NCI-H1436 (cell line): ENCODE measurements around the gene PCDHGA12.
A peak's percentile ranks its signal among the peaks of the same experiment; 100 is the strongest.

Source experiments
- DNase-seq: peaks from one replicate; lab custom pipeline; 2025; lab: John Stamatoyannopoulos, UW

PCDHGA12 gene

GRCh38 chr5:141439411-141440141 lies 9.3 kb downstream of the PCDHGA12 start:
- DNase-seq: no peak

- no peak for DNase-seq
Measured at GRCh38 chr5:141440341-141440740, 10.0 kb downstream of the PCDHGA12 start.

- DNase-seq: no peak
Measured at GRCh38 chr5:141441571-141442170, 11.4 kb downstream of the PCDHGA12 start.

- DNase-seq: no peak
Measured at GRCh38 chr5:141465351-141465750, 35.0 kb downstream of the PCDHGA12 start.

GRCh38 chr5:141475625-141476131 lies 45.4 kb downstream of the PCDHGA12 start, which contains the start of gene PCDHGC3:
Gene PCDHGC3 (plus strand): TSS chr5:141475966. CDS start chr5:141476117, 151 bp downstream.
- peak; percentile 76 for DNase-seq

GRCh38 chr5:141476132-141476911 lies 46.0 kb downstream of the PCDHGA12 start:
- DNase-seq: no peak

- no peak for DNase-seq
Measured at GRCh38 chr5:141477044-141477575, 46.8 kb downstream of the PCDHGA12 start.

GRCh38 chr5:141477815-141478214 lies 47.5 kb downstream of the PCDHGA12 start:
- DNase-seq: no peak

- DNase-seq: no peak
Measured at GRCh38 chr5:141478321-141478945, 48.1 kb downstream of the PCDHGA12 start.

GRCh38 chr5:141479776-141480175 lies 49.5 kb downstream of the PCDHGA12 start:
- DNase-seq: no peak
